NCI-H128 (cell line): ENCODE data around the gene CD4.
A peak's percentile ranks its signal among the peaks of the same experiment; 100 is the strongest.
"Not testable (repeated sequence)": the region's sequence is repeated elsewhere in the genome, so short reads cannot be mapped to it uniquely, and the experiment has no call there.

Experiments used
- DNase-seq: peaks from one replicate; lab custom pipeline; 2025; ENCODE audit not compliant: unreplicated experiment; lab: John Stamatoyannopoulos, UW

CD4 gene

GRCh38 chr12:6843118-6843902 is 54.0 kb downstream of the CD4 start:
- no peak for DNase-seq

GRCh38 chr12:6845395-6845794 is 56.1 kb downstream of the CD4 start:
- DNase-seq: no peak

GRCh38 chr12:6846316-6846869 is 57.1 kb downstream of the CD4 start:
- DNase-seq: no peak

- no peak for DNase-seq
These were observed 58.3 kb downstream of the CD4 start for GRCh38 chr12:6847676-6848075.

GRCh38 chr12:6849427-6849826 is 60.1 kb downstream of the CD4 start:
- DNase-seq: no peak

GRCh38 chr12:6849976-6850560 is 60.7 kb downstream of the CD4 start:
- no peak for DNase-seq

- no peak for DNase-seq
These were observed 61.4 kb downstream of the CD4 start for GRCh38 chr12:6850796-6851152.

- peak; percentile 98 for DNase-seq
These were observed 62.0 kb downstream of the CD4 start, which contains the start of gene CDCA3 for GRCh38 chr12:6851153-6851920. Gene CDCA3, minus strand, starts transcription at chr12:6851286. Its CDS starts 334 bp downstream, at chr12:6850952.

GRCh38 chr12:6851921-6852650 is 62.8 kb downstream of the CD4 start, which contains the start of gene USP5:
Gene USP5, plus strand, starts transcription at chr12:6852150. Its CDS starts 30 bp downstream, at chr12:6852180.
- peak; percentile 100 for DNase-seq

- DNase-seq: peak; percentile 60
These were observed 63.5 kb downstream of the CD4 start for GRCh38 chr12:6852651-6853354.

- no peak for DNase-seq
These were observed 64.3 kb downstream of the CD4 start for GRCh38 chr12:6853626-6854025.

- DNase-seq: no peak
These were observed 64.7 kb downstream of the CD4 start for GRCh38 chr12:6854036-6854435.

- DNase-seq: no peak
These were observed 66.0 kb downstream of the CD4 start for GRCh38 chr12:6855322-6855721.

GRCh38 chr12:6858799-6859198 is 69.5 kb downstream of the CD4 start:
- no peak for DNase-seq

- DNase-seq: no peak
These were observed 70.8 kb downstream of the CD4 start for GRCh38 chr12:6860116-6860515.

- DNase-seq: no peak
These were observed 71.6 kb downstream of the CD4 start for GRCh38 chr12:6860942-6861341.

- no peak for DNase-seq
These were observed 72.1 kb downstream of the CD4 start for GRCh38 chr12:6861391-6861790.

- DNase-seq: no peak
These were observed 73.7 kb downstream of the CD4 start for GRCh38 chr12:6863033-6863432.

GRCh38 chr12:6863586-6864321 is 74.4 kb downstream of the CD4 start:
- DNase-seq: no peak

- not testable (repeated sequence) for DNase-seq
These were observed 76.0 kb downstream of the CD4 start for GRCh38 chr12:6865307-6865706.
